HG02759 (cell line): Measurements from ENCODE around the gene VWDE.
"Not testable (repeated sequence)": the region's sequence is repeated elsewhere in the genome, so short reads cannot be mapped to it uniquely, and the experiment has no call there.

Experiments
- ATAC-seq: cut with Tn5 transposase; IDR thresholded peaks from one replicate; pipeline ENCODE4 v1.9.1; 2021; ENCODE audit warnings: mild to moderate bottlenecking, moderate library complexity; ENCODE audit not compliant: unreplicated experiment

VWDE gene

GRCh38 chr7:12403287-12404181, at the start of gene VWDE:
Gene VWDE, minus strand, starts transcription at chr7:12403865. Its CDS starts 149 bp downstream, at chr7:12403716.
- peak; percentile 64 for ATAC-seq

GRCh38 chr7:12453136-12453535, 49.5 kb upstream of the VWDE start:
- ATAC-seq: not testable (repeated sequence)

GRCh38 chr7:12450615-12451014, 47.0 kb upstream of the VWDE start:
- no peak for ATAC-seq

DNA sequence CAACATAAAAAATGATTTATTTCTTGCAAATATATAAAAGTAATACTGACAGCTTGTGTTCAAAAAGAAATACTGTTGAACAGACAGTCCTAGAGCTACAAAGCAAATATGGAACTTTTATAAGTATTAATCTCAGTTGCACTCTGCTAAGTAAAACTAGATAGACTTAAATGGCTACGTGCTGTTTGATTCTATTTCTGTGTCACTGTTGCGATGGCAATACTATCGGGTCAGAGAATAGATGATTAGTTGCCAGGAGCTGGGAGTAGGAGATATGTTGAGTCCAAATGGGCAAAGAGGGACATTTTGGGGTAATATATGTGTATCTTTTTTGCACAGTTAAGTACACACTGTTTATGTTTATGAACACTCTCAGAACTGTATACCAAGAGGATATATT, 41.1 kb upstream of the VWDE start:
- no peak for ATAC-seq

DNA sequence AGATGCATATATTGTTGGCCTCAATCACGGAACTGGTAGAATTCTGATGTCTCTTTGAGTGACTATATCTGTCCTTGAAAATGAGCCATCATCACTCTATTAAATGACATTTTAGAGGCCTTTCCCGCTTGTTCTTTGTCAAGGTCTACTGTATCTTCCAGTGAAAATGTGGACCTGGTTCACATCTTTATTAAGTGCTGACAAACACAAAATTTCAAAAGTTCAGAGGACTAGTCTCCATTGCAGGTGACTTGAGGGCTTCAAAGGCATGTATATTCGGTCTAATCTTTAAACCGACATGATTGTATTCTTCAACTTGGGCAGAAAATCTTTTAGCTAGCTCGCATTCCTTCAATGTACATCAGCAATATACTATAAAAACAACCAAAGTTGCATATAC, 36.6 kb upstream of the VWDE start:
- ATAC-seq: no peak

DNA sequence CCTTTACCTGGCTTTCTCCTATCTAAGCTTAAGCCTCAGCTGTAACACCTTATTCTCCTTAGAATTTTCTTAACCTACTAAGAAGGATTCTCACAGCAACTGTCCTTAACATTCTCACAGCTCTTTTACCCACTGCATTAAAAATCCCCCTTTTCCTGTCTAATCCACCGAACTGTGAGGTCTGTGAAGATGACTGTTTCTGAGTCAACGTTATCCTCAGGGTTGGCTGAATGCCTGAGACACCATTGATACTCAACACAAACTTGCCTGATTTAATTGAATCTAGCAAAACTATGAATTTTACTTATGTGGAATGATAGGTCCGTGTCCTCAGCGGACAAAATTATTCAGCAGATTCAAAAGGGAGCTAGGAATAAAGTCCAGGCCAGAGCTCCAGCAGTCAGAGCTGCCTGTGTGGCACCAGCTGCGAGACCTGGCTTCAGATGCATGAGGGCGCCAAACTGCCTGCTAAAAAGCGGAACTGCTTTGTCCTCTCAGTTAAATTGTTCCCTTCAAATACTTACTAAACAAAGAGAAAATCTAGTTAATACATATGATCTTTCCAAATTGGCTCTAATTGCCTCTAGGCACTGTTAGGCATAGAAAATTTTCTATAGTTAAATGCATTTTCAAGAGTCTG, 33.4 kb upstream of the VWDE start:
- ATAC-seq: no peak

DNA sequence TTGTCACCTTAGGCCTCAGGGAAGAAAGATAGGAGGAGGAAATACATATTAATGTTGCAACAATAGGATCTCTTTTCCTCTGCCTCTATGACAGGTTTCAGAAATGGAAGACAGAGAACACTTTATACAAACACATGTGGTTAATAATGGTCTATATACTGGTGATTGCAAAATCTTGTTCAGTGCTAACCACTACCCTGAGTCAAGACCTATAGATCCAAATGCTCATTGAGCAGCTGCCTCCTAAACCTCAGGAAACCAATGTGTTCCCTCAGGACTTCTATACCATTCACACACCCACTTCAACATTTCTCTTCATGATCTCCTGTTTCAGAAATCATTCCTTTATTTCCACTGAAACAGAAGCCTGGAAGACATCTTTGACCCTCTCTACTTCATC, 32.5 kb upstream of the VWDE start:
- no peak for ATAC-seq

DNA sequence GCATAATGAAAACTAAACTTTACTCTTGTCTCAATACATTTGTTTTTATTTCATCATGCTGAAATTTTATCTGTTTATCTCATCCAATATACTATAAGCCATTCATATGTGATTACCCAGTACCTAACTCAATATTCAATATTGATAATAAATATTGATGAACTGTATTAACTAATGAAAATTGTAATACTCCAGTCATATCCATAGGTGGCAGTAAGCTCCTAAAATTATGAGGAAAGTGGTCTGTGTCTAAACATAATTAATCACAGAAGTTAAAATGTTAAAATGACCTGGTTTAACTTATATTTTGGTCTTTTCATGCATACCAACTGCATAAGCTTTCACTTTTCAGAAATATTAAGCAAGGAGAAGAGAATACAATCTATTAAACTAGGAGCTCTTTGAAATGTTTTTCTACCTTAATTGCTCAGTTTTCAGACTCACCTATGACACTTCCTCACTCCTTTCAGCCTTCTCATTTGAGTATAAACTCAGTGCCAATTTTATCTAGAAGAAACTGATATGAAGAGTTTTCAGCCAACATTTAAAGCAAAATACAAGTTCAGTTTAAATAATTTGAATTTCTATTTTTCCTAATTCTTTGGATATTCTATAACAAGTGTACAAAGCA, 30.5 kb upstream of the VWDE start:
- peak; percentile 45 for ATAC-seq

DNA sequence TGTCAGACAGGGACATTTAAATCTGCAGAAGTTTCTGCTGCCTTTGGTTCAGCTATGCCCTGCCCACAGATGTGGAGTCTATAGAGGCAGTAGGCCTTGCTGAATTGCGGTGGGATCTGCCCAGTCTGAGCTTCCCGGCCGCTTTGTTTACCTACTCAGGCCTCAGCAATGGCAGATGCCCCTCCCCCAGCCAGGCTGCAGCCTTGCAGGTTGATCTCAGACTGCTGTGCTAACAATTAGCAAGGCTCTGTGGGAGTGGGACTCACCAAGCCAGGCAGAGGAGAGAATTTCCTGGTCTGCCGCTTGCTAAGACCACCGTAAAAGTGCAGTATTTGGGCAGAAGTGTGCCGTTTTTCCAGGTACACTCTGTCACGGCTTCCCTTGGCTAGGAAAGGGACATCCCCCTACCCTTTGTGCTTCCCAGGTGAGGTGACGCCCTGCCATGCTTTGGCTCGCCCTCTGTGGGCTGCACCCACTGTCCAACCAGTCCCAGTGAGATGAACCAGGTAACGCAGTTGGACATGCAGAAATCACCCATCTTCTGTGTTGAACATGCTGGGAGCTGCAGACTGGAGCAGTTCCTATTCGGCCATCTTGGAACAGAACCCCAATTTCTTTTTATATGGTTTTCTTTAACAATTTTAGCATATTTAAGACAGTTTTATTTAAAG, 28.4 kb upstream of the VWDE start:
- no peak for ATAC-seq

DNA sequence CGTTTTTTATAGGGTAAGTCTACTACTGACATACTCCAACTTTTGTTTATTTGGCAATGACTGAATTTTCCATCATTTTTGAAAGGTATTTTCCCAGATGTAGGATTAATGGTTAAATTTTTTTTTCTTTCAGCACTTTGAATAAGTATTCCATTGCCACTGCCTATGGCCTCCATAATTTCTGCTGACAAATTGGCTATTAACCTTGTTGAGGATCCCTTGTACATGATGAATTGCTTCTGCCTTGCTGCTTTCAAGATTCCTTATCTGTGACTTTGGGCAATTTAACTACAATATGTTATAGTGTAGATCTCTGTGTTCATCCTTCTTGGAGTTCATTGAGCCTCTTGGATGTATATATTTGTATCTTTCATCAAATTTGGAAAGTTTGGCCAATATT, 21.6 kb upstream of the VWDE start:
- no peak for ATAC-seq

- ATAC-seq: no peak
Measured at GRCh38 chr7:12423997-12424745, 20.5 kb upstream of the VWDE start.

- ATAC-seq: no peak
Measured at GRCh38 chr7:12423355-12423996, 19.8 kb upstream of the VWDE start.

DNA sequence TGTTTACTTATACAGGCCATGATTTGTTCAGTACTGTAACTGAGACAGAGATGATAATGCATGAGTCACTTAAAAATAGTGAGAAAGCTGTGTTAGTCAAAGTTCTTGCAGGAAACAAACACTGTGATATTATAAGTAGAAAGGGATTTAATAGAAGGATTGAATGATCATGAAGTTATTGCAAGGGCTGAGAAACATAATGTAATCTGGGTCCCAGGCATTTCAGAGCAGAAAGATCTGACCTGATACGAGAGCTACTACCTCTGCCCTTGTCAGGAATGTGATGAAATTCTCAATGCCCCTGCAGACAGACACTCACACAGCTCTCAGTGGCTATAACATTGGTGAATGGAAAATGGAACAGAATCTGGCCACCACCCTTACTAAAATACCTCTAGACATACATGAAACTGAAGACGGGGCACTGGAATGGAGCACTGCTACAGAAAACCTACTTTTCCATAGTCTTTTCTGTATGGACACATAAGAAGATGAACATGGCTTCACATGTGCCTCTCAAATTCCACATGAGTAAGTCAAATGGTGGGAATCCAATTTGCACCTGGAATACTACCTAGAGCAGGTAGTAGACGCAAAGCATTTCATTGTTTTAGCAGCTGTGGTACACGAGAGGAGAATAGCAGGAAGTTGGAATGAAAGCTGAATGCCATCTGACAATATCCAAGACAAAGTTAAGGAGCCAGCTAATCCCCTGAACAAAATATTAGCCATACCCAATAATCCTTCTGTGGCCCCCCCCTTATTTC, 19.1 kb upstream of the VWDE start:
- ATAC-seq: no peak

- no peak for ATAC-seq
Measured at GRCh38 chr7:12418452-12418851, 14.8 kb upstream of the VWDE start.

DNA sequence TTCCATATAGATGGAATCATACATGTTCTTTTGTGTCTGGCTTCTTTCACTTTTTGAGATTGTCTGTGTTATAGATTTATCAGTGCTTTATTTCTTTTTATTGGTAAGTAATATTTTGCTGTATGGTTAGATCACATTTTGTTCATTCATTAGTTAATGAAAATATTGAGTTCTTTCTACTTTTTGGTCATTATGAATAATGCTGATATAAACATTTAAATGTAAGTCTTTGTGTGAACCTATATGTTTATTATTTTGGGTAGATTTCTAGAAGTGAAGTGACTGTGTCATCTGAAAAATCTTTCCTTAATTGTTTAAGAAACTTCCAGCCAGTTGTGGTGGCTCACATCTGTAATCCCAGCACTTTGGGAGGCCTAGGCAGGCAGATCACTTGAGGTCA, 11.4 kb upstream of the VWDE start:
- no peak for ATAC-seq

DNA sequence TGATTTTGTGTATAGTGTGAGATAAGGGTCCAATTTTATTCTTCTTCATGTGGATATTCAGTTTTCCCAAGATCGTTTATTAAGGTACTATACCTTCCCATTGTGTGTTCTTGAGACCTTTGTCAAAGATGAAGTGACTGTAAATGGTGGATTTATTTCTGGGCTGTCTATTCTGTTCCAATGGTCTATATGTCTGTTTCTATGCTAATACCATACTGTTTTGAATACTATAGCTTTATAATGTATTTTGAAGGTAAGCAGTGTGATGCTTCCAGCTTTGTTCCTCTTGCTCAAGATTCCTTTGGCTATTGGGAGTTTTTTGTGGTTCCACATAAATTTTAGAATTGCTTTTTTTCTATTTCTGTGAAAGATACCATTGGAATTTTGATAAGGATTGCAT, 8.7 kb upstream of the VWDE start:
- no peak for ATAC-seq

GRCh38 chr7:12410523-12410922, 6.9 kb upstream of the VWDE start:
- ATAC-seq: no peak

DNA sequence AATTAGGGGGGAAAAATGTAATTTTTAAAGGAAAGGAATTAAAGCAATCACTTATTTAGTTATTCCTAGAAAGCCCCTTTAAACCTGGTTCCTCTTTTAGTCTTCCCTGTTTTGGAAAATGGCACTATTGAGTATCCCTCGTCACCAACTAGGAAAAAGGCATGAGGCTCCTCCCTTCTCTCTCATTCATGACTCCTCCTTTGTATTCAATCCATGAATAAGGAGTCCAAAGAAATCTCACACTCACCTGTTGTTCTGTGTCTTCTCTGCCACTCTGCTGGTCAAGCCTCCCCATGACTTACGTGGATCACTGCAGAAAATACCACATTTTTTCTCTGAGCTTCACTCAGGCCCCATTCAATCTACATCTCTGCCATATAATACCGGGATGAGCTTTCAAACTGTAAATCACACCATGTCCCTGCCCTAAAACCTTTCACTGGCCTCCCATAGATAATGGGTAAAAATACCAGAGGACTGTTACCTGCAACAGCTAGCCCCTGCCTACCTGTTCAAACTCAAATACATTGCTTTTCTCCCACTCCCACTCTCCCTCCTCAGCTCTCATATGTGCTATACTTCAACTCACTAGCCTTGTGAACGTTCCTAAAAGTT, 5.5 kb upstream of the VWDE start:
- ATAC-seq: no peak

DNA sequence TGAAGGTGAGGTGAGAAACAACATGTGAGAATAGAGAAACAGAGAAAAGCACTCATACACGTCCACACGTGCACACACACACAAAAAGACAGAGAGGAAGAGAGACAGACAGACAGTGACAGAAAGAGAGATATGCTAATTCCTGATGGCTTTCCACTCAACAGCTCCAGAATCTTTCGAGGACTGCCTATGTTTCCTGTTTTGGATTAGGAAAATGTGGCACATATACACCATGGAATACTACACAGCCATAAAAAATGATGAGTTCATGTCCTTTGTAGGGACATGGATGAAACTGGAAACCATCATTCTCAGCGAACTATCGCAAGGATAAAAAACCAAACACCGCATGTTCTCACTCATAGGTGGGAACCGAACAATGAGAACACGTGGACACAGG, 4.0 kb upstream of the VWDE start:
- ATAC-seq: not testable (repeated sequence)
